Activated CD4-positive, alpha-beta T cell treated with anti-CD3 and anti-CD28 coated beads, Interleukin-2, amount 50 U/mL, for 4 hours (primary cell): ENCODE results near the gene EIF4E2.

Source experiments
- DNase-seq, 2 experiments: peaks; one replicate each; pipeline ENCODE4 v3.0.0-alpha.2; 2020

The EIF4E2 gene

GRCh38 chr2:232550354-232551249 is at the start of gene EIF4E2, which contains the start of gene TIGD1:
Gene EIF4E2, plus strand, starts transcription at chr2:232550689. Its CDS starts 36 bp downstream, at chr2:232550725.
Gene TIGD1, minus strand, starts transcription at chr2:232550557. Its CDS starts 675 bp downstream, at chr2:232549882.
- DNase-seq, result peak; percentile 87 to 89

GRCh38 chr2:232501331-232501771 is 49.1 kb upstream of the EIF4E2 start:
- no peak for DNase-seq

GRCh38 chr2:232501794-232502390 is 48.6 kb upstream of the EIF4E2 start:
- no peak for DNase-seq

- peak in 1 of 2 experiments; percentile 16 for DNase-seq
Observed at GRCh38 chr2:232502511-232502910, 48.0 kb upstream of the EIF4E2 start.

- peak; percentile 28 to 33 for DNase-seq
Observed at GRCh38 chr2:232502911-232503808, 47.3 kb upstream of the EIF4E2 start.

GRCh38 chr2:232503809-232504323 is 46.6 kb upstream of the EIF4E2 start:
- DNase-seq, result no peak

- no peak for DNase-seq
Observed at GRCh38 chr2:232504438-232504837, 46.1 kb upstream of the EIF4E2 start.

GRCh38 chr2:232505856-232506255 is 44.6 kb upstream of the EIF4E2 start:
- no peak for DNase-seq

- no peak for DNase-seq
Observed at GRCh38 chr2:232506709-232507108, 43.8 kb upstream of the EIF4E2 start.

- no peak for DNase-seq
Observed at GRCh38 chr2:232508251-232508650, 42.2 kb upstream of the EIF4E2 start.

- DNase-seq, result no peak
Observed at GRCh38 chr2:232511336-232511890, 39.1 kb upstream of the EIF4E2 start.

- no peak for DNase-seq
Observed at GRCh38 chr2:232512602-232513001, 37.9 kb upstream of the EIF4E2 start.

GRCh38 chr2:232513353-232513752 is 37.1 kb upstream of the EIF4E2 start:
- no peak for DNase-seq

- DNase-seq, result no peak
Observed at GRCh38 chr2:232515639-232516038, 34.9 kb upstream of the EIF4E2 start.

GRCh38 chr2:232516551-232516950 is 33.9 kb upstream of the EIF4E2 start:
- DNase-seq, result no peak

- DNase-seq, result no peak
Observed at GRCh38 chr2:232518844-232519243, 31.6 kb upstream of the EIF4E2 start.

GRCh38 chr2:232519581-232520438 is 30.7 kb upstream of the EIF4E2 start, which contains the start of gene PRSS56:
Gene PRSS56, plus strand, starts transcription at chr2:232520388. Its CDS starts 211 bp downstream, at chr2:232520599.
- DNase-seq, result no peak

- no peak for DNase-seq
Observed at GRCh38 chr2:232520489-232520888, 30.0 kb upstream of the EIF4E2 start.

GRCh38 chr2:232521098-232521497 is 29.4 kb upstream of the EIF4E2 start:
- no peak for DNase-seq

GRCh38 chr2:232521959-232522622 is 28.4 kb upstream of the EIF4E2 start:
- peak; percentile 57 to 60 for DNase-seq
